Left colon (tissue), 2 donors: Measurements from ENCODE around the gene TAL1. TPM values are rescaled to one million over a fixed set of nuclear protein-coding genes. Genes with fewer than 3 reads are reported as not detected.
"Not testable (repeated sequence)": the region's sequence is repeated elsewhere in the genome, so short reads cannot be mapped to it uniquely, and the experiment has no call there.

Experiments
- ATAC-seq: fragments of 200-7000 bp; cut with Tn5 transposase; one replicate; pipeline ENCODE4 v1.9.1; 2020; ENCODE audit warnings: mild to moderate bottlenecking, moderate library complexity
- DNase-seq, 2 donors: peaks; one replicate each; pipeline ENCODE4 v3.0.0-alpha.2; 2020
- intact Hi-C, 2 donors: fragments of 100-400 bp; cut with DNase I in 1 of 2; cut with micrococcal nuclease in 1 of 2; formaldehyde crosslinking; loops; one replicate each; pipeline versions ENCODE4 v1.11.2 to v1.14.0; 2022; cut with DNase I, micrococcal nuclease
- long read RNA-seq: library from polyadenylated mRNA; unstranded; transcript quantifications from one replicate; pipeline ENCODE4 v2.0.0, GENCODE V29; 2021
- total RNA-seq, 2 donors: library from RNA; stranded (reverse); fragmentation: NEBNext Ultra II Directional; extraction: Animal tissue kit (Norgen Biotek cat#: 25700); gene quantifications; one replicate each; pipeline ENCODE4 v1.2.1, GENCODE V29; 2021
- donor health status: DM: no; HTN: no; CAD: no.
- donor health status: DM: yes; HTN: yes; CAD: no.

Gene TAL1
- total RNA-seq = 1 to 10 TPM; 1.2 to 1.3 TPM
- long read RNA-seq, partial matches to known transcripts = 1 of 1 reads
- long read RNA-seq, other reads (novel, unspliced or antisense) = 0 of 1 reads

GRCh38 chr1:47232187-47232874 is at the start of gene TAL1:
Gene TAL1 (minus strand): TSS chr1:47232225. CDS start chr1:47225888, 6,337 bp downstream.
- no peak for DNase-seq
- ATAC-seq = peak; percentile 33
- intact Hi-C loops = no loop called here

- DNase-seq (no peak), ATAC-seq (no peak)
- intact Hi-C loops = no loop called here
Measured at GRCh38 chr1:47280142-47280541, 48.1 kb upstream of the TAL1 start.

GRCh38 chr1:47276850-47277249 is 44.8 kb upstream of the TAL1 start:
- ATAC-seq = no peak
- intact Hi-C loops = no loop called here

GRCh38 chr1:47275811-47276210 is 43.8 kb upstream of the TAL1 start:
- ATAC-seq, intact Hi-C loops, DNase-seq: not testable (repeated sequence)

More at GRCh38 chr1:47276850-47277249, 44.8 kb upstream of the TAL1 start:
- DNase-seq = no peak

- ATAC-seq, intact Hi-C loops, DNase-seq: not testable (repeated sequence)
Measured at GRCh38 chr1:47265529-47265928, 33.5 kb upstream of the TAL1 start.

GRCh38 chr1:47262787-47263413 is 30.9 kb upstream of the TAL1 start:
- peak; percentile 57 for ATAC-seq
- DNase-seq = peak in 1 of 2 donors; percentile 50
- intact Hi-C loops = no loop called here

GRCh38 chr1:47257224-47257623 is 25.2 kb upstream of the TAL1 start:
- ATAC-seq (no peak), DNase-seq (no peak)
- intact Hi-C loops = no loop called here

GRCh38 chr1:47252795-47253194 is 20.8 kb upstream of the TAL1 start:
- intact Hi-C loops = no loop called here
- ATAC-seq (no peak), DNase-seq (no peak)

- no peak for DNase-seq
- intact Hi-C loops = no loop called here
- no peak for ATAC-seq
Measured at GRCh38 chr1:47252369-47252768, 20.3 kb upstream of the TAL1 start.

GRCh38 chr1:47249755-47250154 is 17.7 kb upstream of the TAL1 start:
- ATAC-seq = no peak
- DNase-seq = no peak
- intact Hi-C loops = no loop called here

GRCh38 chr1:47244339-47244862 is 12.4 kb upstream of the TAL1 start:
- DNase-seq (no peak), ATAC-seq (no peak)
- intact Hi-C loops = no loop called here

- intact Hi-C loops = no loop called here
- no peak for ATAC-seq
- no peak for DNase-seq
Measured at GRCh38 chr1:47243910-47244309, 11.9 kb upstream of the TAL1 start.

GRCh38 chr1:47241114-47242113 is 9.4 kb upstream of the TAL1 start:
- DNase-seq (no peak), ATAC-seq (no peak)
- intact Hi-C loops = no loop called here

GRCh38 chr1:47238935-47239592 is 7.0 kb upstream of the TAL1 start:
- intact Hi-C loops = no loop called here
- ATAC-seq (no peak), DNase-seq (no peak)

GRCh38 chr1:47235806-47236205 is 3.8 kb upstream of the TAL1 start:
- ATAC-seq (no peak), DNase-seq (no peak)
- intact Hi-C loops = no loop called here

GRCh38 chr1:47235241-47235681 is 3.2 kb upstream of the TAL1 start:
- DNase-seq = peak in 1 of 2 donors; percentile 15
- intact Hi-C loops = no loop called here
- no peak for ATAC-seq

GRCh38 chr1:47233186-47233585 is 1.2 kb upstream of the TAL1 start:
- intact Hi-C loops = no loop called here
- DNase-seq (no peak), ATAC-seq (no peak)
